Neutrophil (primary cell): ENCODE results near the gene LAMTOR1.

Source experiments
- H3K27ac ChIP-seq: fragments of 200-600 bp; sonication (generic); 2 replicates; pipeline ENCODE4 v1.5.1; 2016; ENCODE audit warnings: mild to moderate bottlenecking, moderate library complexity
- H3K27me3 ChIP-seq: fragments of 200-600 bp; sonication (generic); 2 replicates; pipeline ENCODE4 v1.6.0; 2016; ENCODE audit warnings: mild to moderate bottlenecking
- H3K36me3 ChIP-seq: fragments of 200-600 bp; sonication (generic); 2 replicates; pipeline ENCODE4 v1.5.1; 2017
- H3K4me1 ChIP-seq, 2 experiments: fragments of 200-600 bp in 1 of 2; sonication (generic) in 1 of 2; 1 replicate in 1 of 2; 2 replicates in 1 of 2; pipeline versions ENCODE4 v1.5.1 to v1.6.1; 2013 to 2016; ENCODE audit warnings: low read depth in 1 of 2, low read length in 1 of 2, mild to moderate bottlenecking in 1 of 2, moderate library complexity in 1 of 2; ENCODE audit not compliant: control insufficient read depth in 1 of 2, insufficient read depth in 1 of 2
- H3K4me3 ChIP-seq, 2 experiments: fragments of 200-600 bp in 1 of 2; sonication (generic) in 1 of 2; 1 replicate in 1 of 2; 2 replicates in 1 of 2; pipeline ENCODE4 v1.5.1; 2013 to 2016; ENCODE audit warnings: low read depth in 1 of 2, low read length in 1 of 2, mild to moderate bottlenecking in 1 of 2, moderate library complexity in 1 of 2
- H3K9me3 ChIP-seq: fragments of 200-600 bp; sonication (generic); 2 replicates; pipeline ENCODE4 v1.5.1; 2016
- CTCF ChIP-seq: fragments of 200-600 bp; sonication (generic); IDR thresholded peaks from 2 replicates; pipeline ENCODE4 v1.5.1; 2016; ENCODE audit warnings: antibody characterized with exemption

The LAMTOR1 gene

GRCh38 chr11:72141066-72141465 lies 38.0 kb upstream of the LAMTOR1 start:
- Histone ChIP-seq H3K36me3 (peaks cover 55% of the 10 kb centered on the region), H3K27me3 (no peaks in the 10 kb centered on the region), H3K9me3 (no peaks in the 10 kb centered on the region), H3K4me3 (peak overlapping the region in 1 of 2 experiments; percentile 1), H3K4me1 (peaks cover 75 to 82% of the 10 kb centered on the region in 2 experiments), H3K27ac (peak overlapping the region; percentile 96)
- TF ChIP-seq CTCF = no peak

- Histone ChIP-seq H3K4me1 (peaks cover 79 to 86% of the 10 kb centered on the region in 2 experiments), H3K36me3 (peaks cover 55% of the 10 kb centered on the region), H3K4me3 (peak overlapping the region in 1 of 2 experiments; percentile 1), H3K9me3 (no peaks in the 10 kb centered on the region), H3K27me3 (no peaks in the 10 kb centered on the region), H3K27ac (peak overlapping the region; percentile 96)
- TF ChIP-seq CTCF = no peak
Observed at GRCh38 chr11:72140661-72141060, 37.6 kb upstream of the LAMTOR1 start.

GRCh38 chr11:72139500-72139899 lies 36.4 kb upstream of the LAMTOR1 start:
- H3K9me3 ChIP-seq = no peaks in the 10 kb centered on the region
- peak overlapping the region; percentile 96 for H3K27ac ChIP-seq
- peaks cover 91 to 97% of the 10 kb centered on the region in 2 experiments for H3K4me1 ChIP-seq
- peak overlapping the region in 1 of 2 experiments; percentile 91 for H3K4me3 ChIP-seq
- H3K27me3 ChIP-seq = no peaks in the 10 kb centered on the region
- H3K36me3 ChIP-seq = peaks cover 55% of the 10 kb centered on the region
- no peak for TF ChIP-seq CTCF

GRCh38 chr11:72138821-72139390 lies 35.8 kb upstream of the LAMTOR1 start:
- peak overlapping the region; percentile 73 to 91 for H3K4me3 ChIP-seq
- H3K27me3 ChIP-seq = no peaks in the 10 kb centered on the region
- peaks cover 55% of the 10 kb centered on the region for H3K36me3 ChIP-seq
- peak overlapping the region; percentile 96 for H3K27ac ChIP-seq
- no peak for TF ChIP-seq CTCF
- peaks cover 91 to 97% of the 10 kb centered on the region in 2 experiments for H3K4me1 ChIP-seq
- no peaks in the 10 kb centered on the region for H3K9me3 ChIP-seq

- Histone ChIP-seq H3K27me3 (no peaks in the 10 kb centered on the region), H3K9me3 (no peaks in the 10 kb centered on the region), H3K4me3 (peak overlapping the region; percentile 73 to 91), H3K4me1 (peaks cover 98 to 100% of the 10 kb centered on the region in 2 experiments), H3K27ac (peak overlapping the region; percentile 96), H3K36me3 (peaks cover 50% of the 10 kb centered on the region)
- TF ChIP-seq CTCF = no peak
Observed at GRCh38 chr11:72136684-72137262, 33.7 kb upstream of the LAMTOR1 start.
